Ishikawa (cell line): ENCODE measurements around the gene ZNF442.

Source experiments
- CREB1 ChIP-seq: IDR thresholded peaks from 2 replicates; pipeline ENCODE4 v1.6.1; 2012; ENCODE audit warnings: low read depth
- EGR1 ChIP-seq: IDR thresholded peaks from 2 replicates; pipeline ENCODE4 v1.6.1; 2012
- EP300 ChIP-seq: IDR thresholded peaks from 2 replicates; pipeline ENCODE4 v1.6.1; 2012; ENCODE audit warnings: borderline replicate concordance
- FOXM1 ChIP-seq: IDR thresholded peaks from 2 replicates; pipeline ENCODE4 v1.6.1; 2012; ENCODE audit warnings: low read depth, borderline replicate concordance
- MAX ChIP-seq: IDR thresholded peaks from 2 replicates; pipeline ENCODE4 v1.6.1; 2012
- RAD21 ChIP-seq: IDR thresholded peaks from 2 replicates; pipeline ENCODE4 v1.6.1; 2012; ENCODE audit warnings: low read depth
- REST ChIP-seq: IDR thresholded peaks from 2 replicates; pipeline ENCODE4 v1.6.1; 2012; ENCODE audit warnings: low read depth, mild to moderate bottlenecking
- TAF1 ChIP-seq: IDR thresholded peaks from 2 replicates; pipeline ENCODE4 v1.6.1; 2012; ENCODE audit warnings: low read depth, mild to moderate bottlenecking
- USF1 ChIP-seq: IDR thresholded peaks from 2 replicates; pipeline ENCODE4 v1.6.1; 2012
- YY1 ChIP-seq: IDR thresholded peaks from 2 replicates; pipeline ENCODE4 v1.6.1; 2012; ENCODE audit warnings: low read depth
- ZBTB7A ChIP-seq: IDR thresholded peaks from 2 replicates; pipeline ENCODE4 v1.6.1; 2012; ENCODE audit warnings: low read depth

- TF ChIP-seq RAD21 (no peak), TAF1 (no peak), CREB1 (no peak), FOXM1 (no peak), REST (no peak), EGR1 (no peak), YY1 (no peak), ZBTB7A (no peak), MAX (no peak), EP300 (no peak), USF1 (no peak)
Measured at GRCh38 chr19:12350185-12350889, 15.1 kb downstream of the ZNF442 start.
